Measurements from ENCODE around the gene TMEM207.

Gene TMEM207

GRCh38 chr3:190385731-190386688 lies 63.7 kb downstream of the TMEM207 start:
- no peak for DNase-seq (ENCODE audit: low read depth, low spot score)

DNA sequence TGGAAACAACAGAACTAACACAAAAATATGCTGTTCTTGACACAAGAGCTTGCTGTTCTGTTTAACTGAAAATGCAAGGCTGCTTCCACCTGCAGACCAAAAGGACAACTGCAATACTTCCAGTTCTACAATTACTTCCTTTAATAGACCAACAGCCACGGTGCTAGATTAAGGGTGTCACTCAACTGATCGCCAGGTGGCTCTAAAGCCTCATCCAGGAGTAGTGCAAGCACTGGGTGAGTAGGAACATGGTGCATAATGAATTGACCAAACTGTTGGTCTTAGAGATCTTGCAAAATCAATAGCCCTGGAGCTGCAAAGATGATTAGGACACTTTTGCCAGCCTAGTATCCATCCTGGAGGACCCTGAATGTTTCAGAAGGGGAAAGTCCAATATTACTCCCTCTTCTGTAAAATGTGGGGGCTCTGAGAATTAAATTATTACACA lies 65.4 kb downstream of the TMEM207 start:
- no peak for DNase-seq (ENCODE audit: low read depth, low spot score)

DNA sequence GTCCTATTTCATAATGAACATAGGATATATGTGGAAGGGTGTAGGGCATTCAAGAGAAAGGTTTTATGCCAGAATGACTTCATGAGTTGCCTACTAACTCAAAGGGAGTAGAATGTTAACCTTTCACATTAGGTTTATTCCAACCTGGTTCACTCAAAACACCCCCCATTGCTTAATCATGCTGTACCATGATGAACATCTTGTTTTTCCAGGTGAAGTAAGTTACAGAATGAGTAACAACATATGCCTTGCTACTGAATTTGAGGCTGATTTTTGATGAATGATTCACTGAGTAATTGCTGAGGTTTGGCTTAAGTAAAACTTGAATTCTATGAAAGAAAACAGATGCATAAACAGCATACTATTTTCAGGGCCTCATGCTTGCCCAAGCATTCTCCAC lies 67.6 kb downstream of the TMEM207 start:
- DNase-seq (ENCODE audit: low read depth, low spot score) = no peak

GRCh38 chr3:190381441-190381840 lies 68.3 kb downstream of the TMEM207 start:
- DNase-seq (ENCODE audit: low read depth, low spot score) = no peak

GRCh38 chr3:190380184-190380583 lies 69.5 kb downstream of the TMEM207 start:
- DNase-seq (ENCODE audit: low read depth, low spot score) = no peak

Measured in activated naive CD8-positive, alpha-beta T cell treated with anti-CD3 and anti-CD28 coated beads, Interleukin-2, amount 50 U/mL, for 16 hours (primary cell).